Skeletal muscle tissue (tissue), 4 donors: ENCODE results near the gene CRIM1. TPM values are rescaled to one million over a fixed set of nuclear protein-coding genes. Genes with fewer than 3 reads are reported as not detected.

ENCODE experiments used
- H3K27ac ChIP-seq: one replicate; pipeline ENCODE4 v1.7.0; 2013; ENCODE audit warnings: mild to moderate bottlenecking, low read depth, low read length, inconsistent platforms
- H3K27me3 ChIP-seq, 3 donors: one replicate each; pipeline ENCODE4 v1.7.0; 2013; ENCODE audit warnings: low read length in 3 of 3; ENCODE audit not compliant: control insufficient read depth in 3 of 3, insufficient read depth in 3 of 3
- H3K36me3 ChIP-seq, 3 donors: one replicate each; pipeline ENCODE4 v1.7.0; 2013; ENCODE audit warnings: low read length in 3 of 3; ENCODE audit not compliant: control insufficient read depth in 3 of 3, insufficient read depth in 3 of 3
- H3K4me1 ChIP-seq, 3 donors: one replicate each; pipeline ENCODE4 v1.7.0; 2013; ENCODE audit warnings: low read length in 3 of 3, mild to moderate bottlenecking in 3 of 3; ENCODE audit not compliant: control insufficient read depth in 3 of 3, insufficient read depth in 3 of 3
- H3K4me3 ChIP-seq, 3 donors: one replicate each; pipeline ENCODE4 v1.7.0; 2013; ENCODE audit warnings: low read length in 3 of 3
- H3K9ac ChIP-seq, 3 donors: one replicate each; pipeline ENCODE4 v1.7.0; 2013; ENCODE audit warnings: low read length in 3 of 3, mild to moderate bottlenecking in 3 of 3, moderate library complexity in 2 of 3, low read depth in 1 of 3
- H3K9me3 ChIP-seq, 3 donors: one replicate each; pipeline ENCODE4 v1.7.0; 2013; ENCODE audit warnings: low read length in 3 of 3; ENCODE audit not compliant: control insufficient read depth in 3 of 3
- total RNA-seq: library from RNA; depleted of rRNA; stranded (reverse); fragments of >200 nt; gene quantifications from one replicate; pipeline ENCODE4 v1.2.3, GENCODE V29; 2014
- donor health status: Osteomylitis.

CRIM1 gene
- total RNA-seq, 1 donor from 2014 or later: 44.9 TPM

DNA sequence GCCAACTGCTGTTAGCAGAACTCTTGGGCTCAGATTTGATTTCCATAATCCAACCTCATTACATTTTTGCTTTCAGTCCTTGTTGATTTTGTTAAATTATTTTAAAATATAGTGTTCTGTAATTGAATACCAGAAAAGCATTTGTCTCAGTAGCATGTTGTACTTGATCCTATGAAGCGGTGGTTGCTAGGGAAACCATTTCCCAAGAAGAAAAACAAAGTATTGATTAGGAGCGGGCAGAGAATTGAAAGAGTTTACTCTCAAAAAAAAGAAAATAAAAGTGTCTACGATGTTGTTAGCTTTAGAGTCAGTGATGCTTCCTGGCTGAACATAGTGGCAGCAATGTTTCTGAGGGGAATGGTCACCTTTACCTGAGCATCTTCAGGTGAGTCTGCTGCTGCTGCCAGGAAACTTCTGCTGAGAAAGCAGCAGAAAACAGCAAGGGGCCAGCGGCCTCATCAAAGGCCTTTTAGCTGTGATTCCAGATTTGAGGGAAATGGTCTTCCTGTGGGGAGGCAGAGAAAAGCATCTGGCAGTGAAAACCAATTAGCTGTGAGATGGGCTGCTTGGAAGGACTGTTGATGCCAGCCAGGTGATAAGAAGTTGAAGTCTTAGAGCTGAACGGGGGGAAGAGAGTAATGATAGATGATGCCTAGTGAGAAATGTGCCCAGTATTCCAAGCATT is 37.1 kb downstream of the CRIM1 start:
- no peak overlapping the region for H3K4me3 ChIP-seq
- H3K4me1 ChIP-seq: peaks cover 25 to 31% (median 27%) of the 10 kb centered on the region in 3 donors
- H3K9ac ChIP-seq: no peak overlapping the region
- H3K9me3 ChIP-seq: no peaks in the 10 kb centered on the region
- peaks cover 4 to 12% (median 11%) of the 10 kb centered on the region in 3 donors for H3K36me3 ChIP-seq
- no peaks in the 10 kb centered on the region for H3K27me3 ChIP-seq
- H3K27ac ChIP-seq: no peak overlapping the region

DNA sequence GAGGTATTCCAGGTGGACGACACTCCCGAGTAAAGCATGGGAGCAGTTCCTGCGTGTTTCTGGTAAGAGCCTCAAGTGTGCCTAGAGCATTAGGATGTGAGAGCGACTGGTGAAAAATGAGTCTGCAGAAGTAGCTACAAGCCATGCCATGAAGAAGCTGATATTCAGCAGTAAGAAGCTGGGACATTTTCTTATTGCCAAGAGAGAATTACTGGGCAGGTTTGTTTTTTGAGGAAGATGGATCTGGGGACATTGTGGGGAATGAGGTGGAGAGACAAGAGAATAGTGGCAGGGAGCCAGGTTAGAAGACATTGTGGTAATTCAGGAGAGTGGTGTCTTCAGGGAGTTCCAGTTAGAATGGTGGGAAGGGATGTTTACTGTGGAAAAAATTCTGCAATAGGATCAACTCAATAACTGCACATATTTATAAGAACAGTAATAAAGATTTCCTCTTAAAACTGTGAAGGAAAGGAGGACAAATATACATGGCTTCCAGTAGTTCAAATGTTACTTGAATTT is 38.2 kb downstream of the CRIM1 start:
- no peak overlapping the region for H3K4me3 ChIP-seq
- peaks cover 21 to 32% (median 23%) of the 10 kb centered on the region in 3 donors for H3K4me1 ChIP-seq
- no peak overlapping the region for H3K27ac ChIP-seq
- no peaks in the 10 kb centered on the region for H3K27me3 ChIP-seq
- H3K9ac ChIP-seq: no peak overlapping the region
- H3K36me3 ChIP-seq: peaks cover 4 to 19% (median 13%) of the 10 kb centered on the region in 3 donors
- no peaks in the 10 kb centered on the region for H3K9me3 ChIP-seq

DNA sequence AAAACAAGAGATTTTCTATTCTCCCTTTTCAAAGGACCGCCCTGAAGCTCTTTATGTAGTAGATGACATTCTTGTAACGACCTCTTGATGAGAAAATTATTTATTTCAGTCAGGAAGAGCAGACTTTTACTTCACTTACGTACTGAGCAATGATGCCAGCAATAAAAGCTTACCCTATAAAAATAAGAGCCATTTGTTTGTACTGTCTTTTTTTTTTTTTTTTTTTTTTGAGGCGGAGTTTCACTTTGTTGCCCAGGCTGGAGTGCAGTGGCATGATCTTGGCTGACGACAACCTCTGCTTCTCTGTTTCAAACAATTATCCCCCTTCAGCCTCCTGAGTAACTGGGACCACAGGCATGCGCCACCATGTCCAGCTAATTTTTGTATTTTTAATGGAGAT is 39.2 kb downstream of the CRIM1 start:
- no peaks in the 10 kb centered on the region for H3K9me3 ChIP-seq
- H3K27ac ChIP-seq: no peak overlapping the region
- H3K36me3 ChIP-seq: peaks cover 4 to 19% (median 13%) of the 10 kb centered on the region in 3 donors
- no peak overlapping the region for H3K4me3 ChIP-seq
- no peak overlapping the region for H3K9ac ChIP-seq
- no peaks in the 10 kb centered on the region for H3K27me3 ChIP-seq
- H3K4me1 ChIP-seq: peaks cover 13 to 28% (median 15%) of the 10 kb centered on the region in 3 donors

DNA sequence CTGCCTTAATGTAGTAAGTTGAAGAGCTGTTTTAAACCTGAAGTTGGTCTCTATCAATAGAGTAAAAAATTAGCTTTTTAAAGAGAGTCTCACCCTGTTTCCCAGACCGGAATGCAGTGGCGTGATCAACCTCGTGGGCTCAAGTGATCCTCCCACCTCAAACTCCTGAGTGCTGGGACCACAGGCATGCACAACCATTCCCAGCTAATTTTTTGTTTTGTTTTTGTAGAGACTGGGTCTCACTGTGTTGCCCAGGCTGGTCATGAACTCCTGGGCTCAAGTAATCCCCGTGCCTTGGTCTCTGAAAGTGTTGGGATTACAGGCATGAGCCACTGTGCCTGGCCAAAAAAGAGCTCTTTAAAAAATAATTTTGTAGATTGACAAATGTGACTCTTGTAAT is 40.3 kb downstream of the CRIM1 start:
- Histone ChIP-seq H3K4me1 (peaks cover 13 to 33% (median 16%) of the 10 kb centered on the region in 3 donors), H3K27me3 (no peaks in the 10 kb centered on the region), H3K9me3 (no peaks in the 10 kb centered on the region), H3K36me3 (peaks cover 4 to 19% (median 13%) of the 10 kb centered on the region in 3 donors), H3K9ac (no peak overlapping the region), H3K4me3 (no peak overlapping the region), H3K27ac (no peak overlapping the region)

DNA sequence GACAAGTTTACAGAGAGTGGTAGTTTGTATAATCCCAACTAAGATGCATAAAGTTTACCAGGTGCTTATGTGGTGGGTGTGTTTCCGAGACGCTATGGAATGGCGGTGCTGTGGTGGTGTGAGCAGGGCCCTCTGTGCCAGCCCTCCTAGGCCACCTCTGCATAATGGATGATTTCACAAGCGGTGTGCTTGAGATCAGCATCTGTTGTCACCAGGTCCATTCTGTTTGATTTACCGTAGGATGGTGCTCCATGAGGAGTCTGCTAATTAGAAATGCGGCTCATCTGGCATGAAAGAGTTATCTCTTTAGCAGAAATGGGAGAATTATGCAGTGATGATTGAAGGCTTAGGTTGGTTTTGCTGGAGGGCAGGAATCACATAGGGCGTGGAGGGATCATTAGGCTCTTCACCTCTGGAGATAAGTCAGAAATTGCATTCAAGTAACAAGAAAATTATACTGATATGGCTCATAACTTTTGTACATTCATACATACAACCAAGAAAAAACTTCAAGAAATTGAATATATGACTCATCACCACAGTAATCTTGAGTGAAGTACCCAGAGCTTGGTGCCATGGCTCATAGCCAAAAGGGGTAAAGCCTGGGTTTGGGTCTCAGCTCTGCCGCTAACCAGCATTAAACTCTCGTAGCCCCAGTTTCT is 41.4 kb downstream of the CRIM1 start:
- Histone ChIP-seq H3K9ac (no peak overlapping the region), H3K4me1 (peaks cover 13 to 40% (median 16%) of the 10 kb centered on the region in 3 donors), H3K9me3 (no peaks in the 10 kb centered on the region), H3K4me3 (no peak overlapping the region), H3K27me3 (no peaks in the 10 kb centered on the region), H3K27ac (no peak overlapping the region), H3K36me3 (peaks cover 4 to 23% (median 13%) of the 10 kb centered on the region in 3 donors)

DNA sequence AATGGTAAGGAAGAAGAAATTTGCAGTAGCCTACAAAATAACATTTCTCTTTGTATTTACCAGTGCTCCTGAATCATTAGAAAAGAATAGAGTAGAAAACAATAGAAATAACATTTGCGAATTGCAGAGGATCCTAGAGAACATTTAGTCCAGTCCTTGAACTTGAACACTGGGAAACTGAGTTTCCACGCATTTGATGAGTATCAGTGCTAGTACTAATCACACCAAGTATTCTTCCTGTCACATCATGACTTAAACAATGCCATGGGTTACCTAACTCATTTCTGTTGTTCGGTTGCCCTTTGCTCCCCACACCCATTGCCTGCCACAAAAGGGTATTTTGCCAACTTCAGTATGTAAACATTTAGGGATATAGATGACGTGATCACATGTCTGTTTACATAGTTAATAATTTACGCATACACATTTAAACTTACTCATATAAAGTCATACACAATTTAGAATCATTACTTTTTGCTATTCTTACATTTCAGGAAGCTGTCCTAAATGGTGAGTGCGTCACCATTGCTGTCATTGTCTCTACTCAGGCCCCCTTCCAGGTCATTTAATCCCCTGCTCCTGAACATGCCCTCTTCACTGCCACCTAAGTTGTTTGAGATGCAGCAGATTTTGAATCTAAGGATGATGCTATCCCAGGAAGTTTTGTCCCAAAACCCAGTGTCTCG is 42.3 kb downstream of the CRIM1 start:
- no peak overlapping the region for H3K27ac ChIP-seq
- peaks cover 4 to 23% (median 13%) of the 10 kb centered on the region in 3 donors for H3K36me3 ChIP-seq
- peaks cover 9 to 40% (median 13%) of the 10 kb centered on the region in 3 donors for H3K4me1 ChIP-seq

DNA sequence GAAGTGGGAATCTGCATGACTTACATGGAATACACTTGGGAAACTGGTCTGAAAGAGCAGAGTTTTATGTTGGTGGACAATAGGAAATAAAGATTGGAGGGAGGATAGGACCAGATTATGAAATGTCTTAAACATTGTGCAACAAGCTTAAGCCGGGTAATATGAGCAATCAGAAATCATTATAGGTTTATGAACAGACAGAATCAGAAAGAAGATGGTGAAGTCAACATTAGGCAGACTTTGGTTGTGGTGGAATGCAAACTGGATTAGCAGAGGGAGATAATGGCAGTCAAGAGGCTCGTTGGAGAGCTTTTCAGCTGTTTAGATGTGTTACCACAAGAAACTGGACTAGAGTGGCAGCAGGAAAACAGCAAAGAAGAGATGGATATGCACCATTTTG is 43.5 kb downstream of the CRIM1 start:
- Histone ChIP-seq H3K4me1 (peaks cover 0 to 39% (median 7%) of the 10 kb centered on the region in 3 donors), H3K27me3 (no peaks in the 10 kb centered on the region), H3K9me3 (no peaks in the 10 kb centered on the region), H3K9ac (no peak overlapping the region), H3K36me3 (peaks cover 4 to 23% (median 13%) of the 10 kb centered on the region in 3 donors), H3K4me3 (no peak overlapping the region), H3K27ac (no peak overlapping the region)

More for the DNA sequence above, 42.3 kb downstream of the CRIM1 start:
- Histone ChIP-seq H3K27me3 (no peaks in the 10 kb centered on the region), H3K9me3 (no peaks in the 10 kb centered on the region), H3K9ac (no peak overlapping the region), H3K4me3 (no peak overlapping the region)

DNA sequence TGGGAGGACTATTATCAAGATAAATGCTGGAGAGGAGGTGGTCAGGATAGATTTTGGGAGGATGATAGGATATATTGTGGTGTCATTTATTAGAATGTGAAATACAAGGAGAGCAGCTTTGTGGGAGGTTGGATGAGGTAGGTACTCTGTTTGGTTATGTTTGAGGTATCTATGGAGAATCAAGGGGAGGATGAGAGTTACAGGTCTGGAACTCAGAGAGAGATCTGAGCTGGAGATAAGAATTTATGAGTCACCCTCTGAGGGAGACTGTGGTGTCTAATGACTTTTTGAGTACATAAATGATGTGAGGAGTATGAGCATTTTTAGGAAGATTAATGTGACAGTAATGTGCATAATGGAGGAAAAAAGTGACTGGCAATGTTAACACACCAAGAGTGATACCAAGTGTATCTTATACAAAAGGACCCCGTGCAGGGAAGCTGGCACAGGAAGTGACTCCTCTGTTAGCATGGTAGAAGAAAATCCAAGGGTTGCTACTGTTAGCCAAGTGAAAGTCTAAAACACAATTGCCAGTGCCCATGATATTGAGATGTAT is 48.2 kb downstream of the CRIM1 start:
- H3K36me3 ChIP-seq: peaks cover 0 to 4% (median 0%) of the 10 kb centered on the region in 3 donors
- H3K27ac ChIP-seq: no peak overlapping the region
- no peaks in the 10 kb centered on the region for H3K27me3 ChIP-seq
- H3K9me3 ChIP-seq: no peaks in the 10 kb centered on the region
- no peak overlapping the region for H3K4me3 ChIP-seq
- H3K4me1 ChIP-seq: peaks cover 14 to 48% (median 22%) of the 10 kb centered on the region in 3 donors
- no peak overlapping the region for H3K9ac ChIP-seq

DNA sequence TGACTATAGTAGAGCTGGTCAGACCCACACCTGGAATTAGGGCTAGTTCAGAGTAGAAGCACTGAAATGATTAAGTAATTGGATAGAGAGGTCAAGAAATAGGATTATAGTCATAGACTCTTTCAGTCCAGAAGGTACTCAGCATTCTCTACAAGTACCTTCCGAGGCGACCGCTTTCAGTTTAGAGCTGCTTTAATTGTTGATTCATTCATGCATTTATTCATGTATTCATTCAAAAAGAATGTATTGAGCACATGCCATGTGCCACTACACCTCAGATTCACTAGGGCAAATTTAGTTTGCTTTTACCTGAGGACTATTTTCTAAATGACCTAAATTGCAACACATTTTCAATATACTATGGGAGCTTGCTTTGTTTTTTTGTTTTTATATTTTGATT is 48.7 kb downstream of the CRIM1 start:
- Histone ChIP-seq H3K9ac (no peak overlapping the region), H3K4me1 (peaks cover 16 to 43% (median 22%) of the 10 kb centered on the region in 3 donors)

More for the DNA sequence above, 48.7 kb downstream of the CRIM1 start:
- Histone ChIP-seq H3K27ac (no peak overlapping the region), H3K36me3 (peaks cover 0 to 4% (median 0%) of the 10 kb centered on the region in 3 donors), H3K9me3 (no peaks in the 10 kb centered on the region), H3K27me3 (no peaks in the 10 kb centered on the region), H3K4me3 (no peak overlapping the region)
